CD4-positive, alpha-beta T cell treated with Interleukin-15 for 4 hours (primary cell): ENCODE measurements around the gene SNX5.

Experiments
- DNase-seq: peaks from one replicate; pipeline ENCODE4 v3.0.0-alpha.2; 2020; ENCODE audit warnings: low spot score

Gene SNX5

GRCh38 chr20:17916433-17916891 lies 52.1 kb downstream of the SNX5 start:
- DNase-seq = no peak

GRCh38 chr20:17914957-17915356 lies 53.6 kb downstream of the SNX5 start:
- no peak for DNase-seq

GRCh38 chr20:17912916-17913315 lies 55.7 kb downstream of the SNX5 start:
- no peak for DNase-seq

- DNase-seq = no peak
Observed at GRCh38 chr20:17911927-17912326, 56.7 kb downstream of the SNX5 start.

GRCh38 chr20:17910828-17911294 lies 57.7 kb downstream of the SNX5 start:
- DNase-seq = no peak

- DNase-seq = no peak
Observed at GRCh38 chr20:17909869-17910321, 58.7 kb downstream of the SNX5 start.

- DNase-seq = no peak
Observed at GRCh38 chr20:17905544-17905943, 63.0 kb downstream of the SNX5 start.

- DNase-seq = no peak
Observed at GRCh38 chr20:17904027-17904426, 64.6 kb downstream of the SNX5 start.

GRCh38 chr20:17902531-17903083 lies 66.0 kb downstream of the SNX5 start:
- DNase-seq = no peak

- no peak for DNase-seq
Observed at GRCh38 chr20:17901971-17902370, 66.6 kb downstream of the SNX5 start.

- peak; percentile 65 for DNase-seq
Observed at GRCh38 chr20:17898548-17898994, 70.0 kb downstream of the SNX5 start.

GRCh38 chr20:17897566-17898307 lies 70.9 kb downstream of the SNX5 start:
- no peak for DNase-seq

GRCh38 chr20:17896771-17897369 lies 71.7 kb downstream of the SNX5 start:
- no peak for DNase-seq

- no peak for DNase-seq
Observed at GRCh38 chr20:17896193-17896723, 72.3 kb downstream of the SNX5 start.

- DNase-seq = no peak
Observed at GRCh38 chr20:17895641-17896171, 72.9 kb downstream of the SNX5 start.

GRCh38 chr20:17893445-17893844 lies 75.1 kb downstream of the SNX5 start:
- no peak for DNase-seq

- no peak for DNase-seq
Observed at GRCh38 chr20:17892189-17892938, 76.2 kb downstream of the SNX5 start.
